VCaP (cell line): Measurements from ENCODE around the gene TSR3.

Source experiments
- H3K27ac ChIP-seq: fragments of 450-650 bp; 2 replicates; pipeline ENCODE4 v1.5.1; 2017
- CTCF ChIP-seq: fragments of 450-650 bp; conservative IDR thresholded peaks from 2 replicates; pipeline ENCODE4 v1.5.1; 2017; ENCODE audit warnings: mild to moderate bottlenecking, moderate library complexity

TSR3 gene

GRCh38 chr16:1315081-1316032, 36.3 kb downstream of the TSR3 start:
- H3K27ac ChIP-seq = no peak overlapping the region
- TF ChIP-seq CTCF = no peak

GRCh38 chr16:1314399-1315068, 37.1 kb downstream of the TSR3 start:
- TF ChIP-seq CTCF = no peak
- H3K27ac ChIP-seq = no peak overlapping the region

GRCh38 chr16:1313721-1314369, 37.8 kb downstream of the TSR3 start:
- TF ChIP-seq CTCF = no peak
- no peak overlapping the region for H3K27ac ChIP-seq

- H3K27ac ChIP-seq = no peak overlapping the region
- TF ChIP-seq CTCF = no peak
These were observed 38.8 kb downstream of the TSR3 start for GRCh38 chr16:1312903-1313302.

- no peak for TF ChIP-seq CTCF
- no peak overlapping the region for H3K27ac ChIP-seq
These were observed 39.2 kb downstream of the TSR3 start for GRCh38 chr16:1312467-1312816.

GRCh38 chr16:1311738-1312466, 39.8 kb downstream of the TSR3 start:
- TF ChIP-seq CTCF = no peak
- peak overlapping the region; percentile 96; the same call in 1 of the 2 replicates for H3K27ac ChIP-seq
